ENCODE data around the gene ANKRD11.

GRCh38 chr16:89347807-89348206 lies 142.6 kb downstream of the ANKRD11 start:
- no peak for TF ChIP-seq POLR2AphosphoS5 (IDR thresholded peaks at IDR 0.05; ENCODE audit: low read depth, low read length)
- TF ChIP-seq, protein P1, sequence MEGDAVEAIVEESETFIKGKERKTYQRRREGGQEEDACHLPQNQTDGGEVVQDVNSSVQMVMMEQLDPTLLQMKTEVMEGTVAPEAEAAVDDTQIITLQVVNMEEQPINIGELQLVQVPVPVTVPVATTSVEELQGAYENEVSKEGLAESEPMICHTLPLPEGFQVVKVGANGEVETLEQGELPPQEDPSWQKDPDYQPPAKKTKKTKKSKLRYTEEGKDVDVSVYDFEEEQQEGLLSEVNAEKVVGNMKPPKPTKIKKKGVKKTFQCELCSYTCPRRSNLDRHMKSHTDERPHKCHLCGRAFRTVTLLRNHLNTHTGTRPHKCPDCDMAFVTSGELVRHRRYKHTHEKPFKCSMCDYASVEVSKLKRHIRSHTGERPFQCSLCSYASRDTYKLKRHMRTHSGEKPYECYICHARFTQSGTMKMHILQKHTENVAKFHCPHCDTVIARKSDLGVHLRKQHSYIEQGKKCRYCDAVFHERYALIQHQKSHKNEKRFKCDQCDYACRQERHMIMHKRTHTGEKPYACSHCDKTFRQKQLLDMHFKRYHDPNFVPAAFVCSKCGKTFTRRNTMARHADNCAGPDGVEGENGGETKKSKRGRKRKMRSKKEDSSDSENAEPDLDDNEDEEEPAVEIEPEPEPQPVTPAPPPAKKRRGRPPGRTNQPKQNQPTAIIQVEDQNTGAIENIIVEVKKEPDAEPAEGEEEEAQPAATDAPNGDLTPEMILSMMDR (IDR thresholded peaks at IDR 0.05) = no peak
- TF ChIP-seq, protein P2, sequence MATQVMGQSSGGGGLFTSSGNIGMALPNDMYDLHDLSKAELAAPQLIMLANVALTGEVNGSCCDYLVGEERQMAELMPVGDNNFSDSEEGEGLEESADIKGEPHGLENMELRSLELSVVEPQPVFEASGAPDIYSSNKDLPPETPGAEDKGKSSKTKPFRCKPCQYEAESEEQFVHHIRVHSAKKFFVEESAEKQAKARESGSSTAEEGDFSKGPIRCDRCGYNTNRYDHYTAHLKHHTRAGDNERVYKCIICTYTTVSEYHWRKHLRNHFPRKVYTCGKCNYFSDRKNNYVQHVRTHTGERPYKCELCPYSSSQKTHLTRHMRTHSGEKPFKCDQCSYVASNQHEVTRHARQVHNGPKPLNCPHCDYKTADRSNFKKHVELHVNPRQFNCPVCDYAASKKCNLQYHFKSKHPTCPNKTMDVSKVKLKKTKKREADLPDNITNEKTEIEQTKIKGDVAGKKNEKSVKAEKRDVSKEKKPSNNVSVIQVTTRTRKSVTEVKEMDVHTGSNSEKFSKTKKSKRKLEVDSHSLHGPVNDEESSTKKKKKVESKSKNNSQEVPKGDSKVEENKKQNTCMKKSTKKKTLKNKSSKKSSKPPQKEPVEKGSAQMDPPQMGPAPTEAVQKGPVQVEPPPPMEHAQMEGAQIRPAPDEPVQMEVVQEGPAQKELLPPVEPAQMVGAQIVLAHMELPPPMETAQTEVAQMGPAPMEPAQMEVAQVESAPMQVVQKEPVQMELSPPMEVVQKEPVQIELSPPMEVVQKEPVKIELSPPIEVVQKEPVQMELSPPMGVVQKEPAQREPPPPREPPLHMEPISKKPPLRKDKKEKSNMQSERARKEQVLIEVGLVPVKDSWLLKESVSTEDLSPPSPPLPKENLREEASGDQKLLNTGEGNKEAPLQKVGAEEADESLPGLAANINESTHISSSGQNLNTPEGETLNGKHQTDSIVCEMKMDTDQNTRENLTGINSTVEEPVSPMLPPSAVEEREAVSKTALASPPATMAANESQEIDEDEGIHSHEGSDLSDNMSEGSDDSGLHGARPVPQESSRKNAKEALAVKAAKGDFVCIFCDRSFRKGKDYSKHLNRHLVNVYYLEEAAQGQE (IDR thresholded peaks at IDR 0.05; ENCODE audit: insufficient read depth in 1 of 2, low read depth in 2 of 2, low read length in 1 of 2) = no peak
- no peak for TF ChIP-seq TCF7L2 (IDR thresholded peaks at IDR 0.05; ENCODE audit: low read depth, low read length)
- TF ChIP-seq SIN3A (IDR thresholded peaks at IDR 0.05; ENCODE audit: borderline replicate concordance, insufficient read depth, low read depth, low read length) = no peak

Measured in Panc1 (cell line).